Tongue (tissue), 2 donors: ENCODE measurements around the gene L3MBTL3. TPM values are rescaled to one million over a fixed set of nuclear protein-coding genes. Genes with fewer than 3 reads are reported as not detected.

Experiments used
- DNase-seq: peaks from one replicate; pipeline ENCODE4 v3.0.0-alpha.2; 2015
- total RNA-seq: library from RNA; depleted of rRNA; stranded (reverse); fragments of >200 nt; gene quantifications from one replicate; pipeline ENCODE4 v1.2.3, GENCODE V29; 2014

L3MBTL3 gene
- total RNA-seq, 1 donor from 2014 or later: 11.7 TPM

DNA sequence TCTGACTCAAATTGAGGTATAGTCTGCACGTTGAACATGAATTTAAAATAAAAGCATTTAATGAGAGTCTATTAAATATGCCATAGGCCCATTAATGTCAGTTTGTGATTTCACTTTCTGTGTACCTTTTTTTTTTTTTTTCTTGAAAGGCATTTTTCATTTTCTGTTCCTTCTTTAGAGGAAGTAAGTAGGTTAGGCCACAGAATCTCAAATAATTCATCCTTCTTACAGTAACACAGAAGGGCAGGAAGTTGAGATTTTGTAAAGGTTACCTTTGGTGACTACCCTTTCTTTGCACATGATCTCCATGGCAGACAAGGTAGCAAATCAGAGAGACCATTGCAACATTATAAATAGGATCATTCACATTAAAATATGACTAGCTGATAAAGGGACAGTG lies 9.6 kb downstream of the L3MBTL3 start:
- DNase-seq: no peak

DNA sequence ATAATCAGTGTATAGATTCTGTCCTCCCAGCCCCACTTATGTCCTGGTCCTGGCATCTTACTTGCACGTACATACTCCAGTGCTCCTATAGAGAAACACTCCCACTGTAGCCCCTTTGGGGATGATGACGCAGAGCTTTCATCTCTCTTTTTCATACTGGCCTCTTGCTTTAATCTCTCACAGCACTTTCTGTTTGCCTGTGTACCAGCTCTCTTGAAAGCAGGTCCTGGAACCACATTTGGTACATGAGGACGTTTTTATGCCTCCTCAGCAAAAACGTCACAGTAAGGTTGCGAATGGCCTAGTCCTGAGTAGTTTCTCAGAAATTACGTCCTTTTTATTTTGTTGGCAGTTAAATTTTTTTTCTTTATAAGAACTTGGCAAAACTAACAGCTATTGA lies 10.8 kb downstream of the L3MBTL3 start:
- no peak for DNase-seq

- no peak for DNase-seq
Measured at GRCh38 chr6:130032758-130033340, 14.5 kb downstream of the L3MBTL3 start.

GRCh38 chr6:130033949-130034348 lies 15.6 kb downstream of the L3MBTL3 start:
- DNase-seq: no peak

- no peak for DNase-seq
Measured at GRCh38 chr6:130034378-130035146, 16.2 kb downstream of the L3MBTL3 start.

DNA sequence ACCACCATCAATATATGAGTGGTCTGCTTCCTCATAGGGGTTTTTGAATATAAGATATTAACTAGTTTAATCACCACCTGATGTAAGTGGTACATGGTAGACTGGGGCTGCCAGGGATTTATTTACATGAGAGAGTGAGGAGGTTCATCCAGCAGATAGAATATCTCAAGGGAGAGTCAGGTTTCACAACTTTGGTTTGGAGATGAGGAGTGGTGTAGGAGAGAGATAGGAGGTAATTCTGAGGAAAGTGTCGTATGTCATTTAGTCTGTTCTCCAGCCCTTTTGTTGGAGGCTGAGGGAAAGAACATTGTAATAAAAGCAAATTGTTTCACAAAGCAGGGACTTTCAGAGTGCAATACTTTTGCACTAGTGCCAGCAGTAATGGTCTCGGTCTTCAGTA lies 16.8 kb downstream of the L3MBTL3 start:
- no peak for DNase-seq

DNA sequence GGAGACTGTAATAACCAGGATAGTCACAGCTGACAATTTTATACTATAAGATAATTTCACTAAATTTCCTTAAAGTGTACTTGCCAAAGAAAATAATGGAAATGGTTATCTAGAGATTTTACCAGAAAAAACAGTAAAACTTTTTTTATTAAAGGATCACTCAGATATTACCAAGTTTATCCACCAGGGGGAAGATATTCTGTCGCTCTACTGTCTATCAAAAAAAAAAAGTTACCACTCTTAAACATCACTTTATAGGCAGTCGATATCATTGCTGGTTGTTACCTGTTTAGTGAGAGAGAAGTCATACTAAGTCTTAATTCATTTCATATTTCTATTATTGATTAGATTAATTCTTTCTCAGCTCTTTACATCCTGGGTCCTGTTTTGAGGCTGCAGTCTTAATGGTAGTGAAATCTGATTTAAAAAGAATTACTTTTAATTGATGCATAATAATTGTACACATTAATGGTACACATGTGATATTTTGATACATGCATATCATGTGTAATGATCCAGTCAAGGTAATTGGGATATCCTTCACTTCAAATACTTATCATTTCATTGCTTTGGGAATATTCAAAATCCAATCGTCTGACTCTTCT lies 18.9 kb downstream of the L3MBTL3 start:
- no peak for DNase-seq

- DNase-seq: no peak
Measured at GRCh38 chr6:130041594-130041993, 23.2 kb downstream of the L3MBTL3 start.

DNA sequence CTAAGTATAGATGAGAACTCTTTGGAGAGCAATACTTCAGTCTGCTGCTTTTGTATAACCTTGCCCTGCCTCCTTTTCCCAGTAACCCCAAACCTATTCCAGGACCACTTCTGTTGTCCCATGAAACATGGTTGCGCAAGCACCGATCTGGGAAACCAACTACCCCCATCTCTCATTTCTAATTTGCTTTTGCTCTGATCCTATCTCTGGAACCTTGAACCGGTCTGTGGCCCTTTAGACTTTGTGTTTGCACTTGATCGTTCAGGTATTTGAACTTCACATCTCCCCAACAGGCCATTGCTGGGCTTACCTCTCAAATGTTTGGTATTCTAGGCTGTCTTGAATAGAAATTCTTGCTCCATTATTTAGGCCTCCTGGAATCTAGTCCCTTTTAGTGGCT lies 25.0 kb downstream of the L3MBTL3 start:
- no peak for DNase-seq

- no peak for DNase-seq
Measured at GRCh38 chr6:130045622-130046021, 27.2 kb downstream of the L3MBTL3 start.

DNA sequence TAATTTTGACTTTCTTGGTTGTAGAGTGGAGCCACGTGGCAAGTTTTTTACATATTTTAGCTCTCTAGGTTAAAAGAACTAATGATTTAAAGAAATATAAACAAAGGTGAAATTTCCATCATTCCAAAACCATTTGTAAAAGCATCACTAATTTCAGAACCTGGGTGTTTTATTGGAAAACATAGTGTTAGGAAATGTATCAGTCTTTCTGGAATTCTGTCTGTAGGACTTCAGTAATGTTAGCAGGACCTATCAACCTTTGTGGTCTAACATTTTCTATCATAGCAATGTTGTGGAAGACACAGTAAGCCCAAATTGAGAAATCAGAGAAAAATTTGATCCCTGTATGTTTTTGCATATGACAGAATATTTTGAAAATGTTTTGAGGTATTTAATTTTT lies 28.3 kb downstream of the L3MBTL3 start:
- DNase-seq: no peak

DNA sequence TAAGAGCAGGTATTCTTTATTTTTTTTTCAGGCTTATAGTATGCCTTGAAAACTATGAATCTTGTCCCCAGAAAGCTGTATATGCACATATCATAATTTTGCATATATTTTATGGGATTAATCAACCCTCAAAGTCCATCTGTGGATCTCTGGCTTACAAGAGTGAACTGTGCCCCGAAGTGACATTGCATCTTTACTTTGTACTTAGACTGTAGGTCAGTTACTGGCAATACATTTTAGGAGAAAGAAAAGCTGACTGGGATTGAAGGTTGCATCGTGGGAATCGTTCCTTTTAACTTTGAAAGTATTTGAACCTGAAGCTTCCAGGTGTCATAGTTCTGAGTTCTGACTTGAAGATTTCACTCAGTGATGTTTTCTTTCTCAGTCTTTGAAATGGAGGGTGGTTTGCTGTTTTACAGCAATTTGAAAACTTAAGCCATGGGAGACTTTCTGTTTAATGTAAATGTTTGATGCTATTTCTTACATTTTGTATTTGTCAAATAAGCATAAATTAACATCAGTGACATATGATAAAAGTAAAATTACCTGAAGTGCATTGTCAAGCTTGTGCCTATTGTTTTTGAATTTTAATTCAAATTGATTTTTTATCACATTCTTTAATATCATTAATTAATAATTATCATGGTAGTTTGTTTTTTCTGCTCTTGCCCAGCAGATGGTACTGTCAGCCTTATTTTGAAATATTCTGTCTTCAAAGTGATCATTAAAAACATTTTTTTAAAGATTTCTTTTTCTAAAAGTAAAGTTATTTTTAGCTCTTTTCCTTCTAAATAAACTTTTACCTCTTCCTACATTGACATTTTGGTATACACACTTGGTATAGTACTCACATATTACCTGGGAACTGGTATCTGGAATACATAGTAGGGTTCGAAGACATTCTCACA lies 29.0 kb downstream of the L3MBTL3 start:
- DNase-seq: no peak

- DNase-seq: no peak
Measured at GRCh38 chr6:130050230-130050629, 31.8 kb downstream of the L3MBTL3 start.

GRCh38 chr6:130054725-130055124 lies 36.3 kb downstream of the L3MBTL3 start:
- DNase-seq: no peak

DNA sequence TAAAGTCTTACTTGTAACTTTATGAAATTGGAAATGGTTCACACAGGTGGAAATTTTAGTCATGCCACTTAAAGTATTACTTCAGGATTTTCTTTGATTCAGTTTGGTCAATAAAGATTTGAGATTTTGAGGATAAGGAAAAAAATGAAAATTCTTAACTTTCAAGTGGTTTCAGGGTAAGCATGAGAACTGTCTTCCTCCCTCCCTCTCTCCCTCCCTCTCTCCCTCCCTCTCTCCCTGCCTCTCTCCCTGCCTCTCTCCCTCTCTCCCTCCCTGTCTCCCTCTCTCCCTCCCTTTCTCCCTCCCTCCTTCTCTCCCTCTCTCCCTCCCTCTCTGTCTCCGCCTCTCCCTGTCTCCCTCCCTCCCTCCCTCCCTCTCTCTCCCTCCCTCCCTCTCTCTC lies 36.9 kb downstream of the L3MBTL3 start:
- DNase-seq: no peak

DNA sequence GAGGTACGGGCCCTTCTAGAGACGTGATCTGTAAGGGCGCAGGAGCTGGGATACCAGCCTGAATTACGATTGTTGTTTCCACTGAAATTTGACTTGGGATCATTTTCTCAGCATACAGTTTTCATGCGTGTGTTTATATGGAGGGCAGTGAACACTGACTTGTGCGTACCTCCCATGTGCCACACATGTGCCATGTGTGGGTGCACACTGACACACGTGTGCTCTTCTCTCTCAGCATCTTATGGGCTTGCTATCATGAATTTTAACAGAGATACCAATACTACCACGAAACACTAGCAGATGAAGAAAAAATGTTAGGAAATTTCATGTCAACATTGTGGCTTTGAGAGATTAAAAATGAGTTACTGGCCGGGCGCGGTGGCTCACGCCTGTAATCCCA lies 39.1 kb downstream of the L3MBTL3 start:
- no peak for DNase-seq

- no peak for DNase-seq
Measured at GRCh38 chr6:130063806-130064205, 45.4 kb downstream of the L3MBTL3 start.

- no peak for DNase-seq
Measured at GRCh38 chr6:130065609-130066156, 47.3 kb downstream of the L3MBTL3 start.

GRCh38 chr6:130069485-130069884 lies 51.1 kb downstream of the L3MBTL3 start:
- peak; percentile 9 for DNase-seq

- DNase-seq: no peak
Measured at GRCh38 chr6:130070326-130070725, 51.9 kb downstream of the L3MBTL3 start.

DNA sequence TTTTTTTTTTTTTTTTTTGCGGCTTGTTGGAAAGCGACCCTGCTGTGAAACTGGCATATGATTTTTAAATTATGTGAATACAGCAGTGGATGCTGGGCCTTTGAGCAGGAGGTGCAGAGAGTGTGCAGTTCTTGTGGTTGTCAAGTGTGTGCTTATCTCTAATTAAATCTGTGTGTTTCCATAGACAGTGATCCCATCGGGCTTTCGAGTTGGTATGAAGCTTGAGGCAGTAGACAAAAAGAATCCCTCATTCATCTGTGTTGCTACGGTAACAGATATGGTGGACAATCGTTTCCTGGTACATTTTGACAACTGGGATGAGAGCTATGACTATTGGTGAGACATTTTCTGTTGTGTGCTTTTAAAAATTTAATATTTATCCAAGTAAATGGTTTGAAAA lies 52.4 kb downstream of the L3MBTL3 start:
- no peak for DNase-seq

DNA sequence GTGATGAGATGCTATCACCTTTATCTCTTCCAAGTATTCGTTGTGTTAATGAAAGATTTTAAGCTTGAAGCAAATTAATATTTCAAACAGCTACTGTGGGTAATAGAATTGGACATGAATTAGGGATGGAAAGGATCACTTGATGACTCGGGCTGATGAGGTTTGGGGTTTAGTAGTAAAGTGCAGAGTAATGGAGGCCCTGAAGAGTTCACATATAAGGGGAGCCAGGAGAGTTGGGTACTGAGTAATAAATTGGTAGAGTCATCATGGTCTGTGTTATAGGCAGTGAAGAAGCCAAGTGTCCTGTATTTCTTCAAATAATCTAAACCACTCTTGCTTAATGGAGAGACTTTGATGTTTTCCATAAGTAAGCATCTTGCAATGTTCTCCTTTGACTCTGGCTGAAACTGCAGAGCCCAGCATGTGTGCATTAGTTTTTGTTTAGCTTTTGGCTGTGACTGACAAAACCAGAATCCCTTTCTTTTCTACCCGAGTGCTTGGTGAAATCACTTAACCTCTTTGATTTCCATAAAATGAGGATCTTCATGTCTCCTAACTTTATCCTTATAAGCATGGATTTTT lies 57.6 kb downstream of the L3MBTL3 start:
- DNase-seq: peak; percentile 1
